Smooth muscle cell (in vitro differentiated cells): ENCODE data around the gene THBD. TPM values are rescaled to one million over a fixed set of nuclear protein-coding genes. Genes with fewer than 3 reads are reported as not detected.

Experiments used
- DNase-seq: peaks from one replicate; lab custom pipeline; 2025; ENCODE audit not compliant: unreplicated experiment; lab: John Stamatoyannopoulos, UW
- H2AFZ ChIP-seq: fragments of 200-600 bp; sonication (generic); 2 replicates; pipeline ENCODE4 v1.6.0; 2016; ENCODE audit warnings: antibody characterized with exemption, low read depth, mild to moderate bottlenecking
- H3F3A ChIP-seq: fragments of 200-600 bp; sonication (generic); 2 replicates; pipeline ENCODE4 v1.6.0; 2017; ENCODE audit warnings: antibody characterized with exemption, low read depth
- H3K27ac ChIP-seq: fragments of 200-600 bp; sonication (generic); 2 replicates; pipeline ENCODE4 v1.5.1; 2016; ENCODE audit warnings: low read depth, mild to moderate bottlenecking
- H3K27me3 ChIP-seq: fragments of 200-600 bp; sonication (generic); 2 replicates; pipeline ENCODE4 v1.6.1; 2016; ENCODE audit warnings: low read depth, mild to moderate bottlenecking
- H3K36me3 ChIP-seq: fragments of 200-600 bp; sonication (generic); 2 replicates; pipeline ENCODE4 v1.5.1; 2016; ENCODE audit warnings: low read depth
- H3K4me1 ChIP-seq: fragments of 200-600 bp; sonication (generic); 2 replicates; pipeline ENCODE4 v1.5.1; 2016; ENCODE audit warnings: low read depth
- H3K4me2 ChIP-seq: fragments of 200-600 bp; sonication (generic); 2 replicates; pipeline ENCODE4 v1.6.0; 2016; ENCODE audit warnings: mild to moderate bottlenecking
- H3K4me3 ChIP-seq: fragments of 200-600 bp; sonication (generic); 2 replicates; pipeline ENCODE4 v1.5.1; 2016; ENCODE audit warnings: mild to moderate bottlenecking
- H3K79me2 ChIP-seq: fragments of 200-600 bp; sonication (generic); 2 replicates; pipeline ENCODE4 v1.6.0; 2016; ENCODE audit warnings: low read depth, mild to moderate bottlenecking
- H3K9ac ChIP-seq: fragments of 200-600 bp; sonication (generic); 2 replicates; pipeline ENCODE4 v1.6.0; 2016; ENCODE audit warnings: low read depth
- H3K9me3 ChIP-seq: fragments of 200-600 bp; sonication (generic); replicated peaks from 2 replicates; pipeline ENCODE4 v1.5.1; 2016; ENCODE audit warnings: low read depth
- H4K20me1 ChIP-seq: fragments of 200-600 bp; sonication (generic); 2 replicates; pipeline ENCODE4 v1.6.0; 2016; ENCODE audit warnings: low read depth
- CTCF ChIP-seq: fragments of 200-600 bp; sonication (generic); IDR thresholded peaks from 2 replicates; pipeline ENCODE4 v1.5.1; 2017; ENCODE audit warnings: borderline replicate concordance, mild to moderate bottlenecking, antibody characterized with exemption; ENCODE audit not compliant: insufficient read depth, poor library complexity, severe bottlenecking
- WGBS: methylation state at CpG from one replicate; pipeline ENCODE4 v1.1.7; 2016; ENCODE audit warnings: low lambda C conversion rate; 5-methylcytosine and 5-hydroxymethylcytosine counted together
- polyA plus RNA-seq: library from polyadenylated mRNA; unstranded; fragments of >200 nt; fragmentation: Nextera tagmentation; extraction: Ambion mirVana; gene quantifications from 2 replicates; pipeline ENCODE4 v1.2.1, GENCODE V29; 2016
- total RNA-seq: library from RNA; depleted of rRNA; stranded (reverse); fragments of >200 nt; gene quantifications from 2 replicates; pipeline ENCODE4 v1.2.3, GENCODE V29; 2014

The THBD gene
- total and polyA plus RNA-seq, 2 experiments from 2014 or later = 9.9 to 10.0 TPM

GRCh38 chr20:23003077-23003635, 46.3 kb downstream of the THBD start:
- TF ChIP-seq CTCF = no peak
- Histone ChIP-seq H3K36me3 (no peaks in the 10 kb centered on the region), H3K9me3 (no peaks in the 10 kb centered on the region), H3K27ac (no peak overlapping the region), H3K4me2 (no peak overlapping the region), H3K4me3 (no peak overlapping the region), H3K27me3 (no peaks in the 10 kb centered on the region), H3K79me2 (no peaks in the 10 kb centered on the region), H2AFZ (no peak overlapping the region), H4K20me1 (no peaks in the 10 kb centered on the region), H3K4me1 (no peaks in the 10 kb centered on the region), H3F3A (no peaks in the 10 kb centered on the region), H3K9ac (no peak overlapping the region)
- 93% methylated on average over 1 of the region's 1 CpG for WGBS
- DNase-seq = no peak

- Histone ChIP-seq H2AFZ (no peak overlapping the region), H3K79me2 (no peaks in the 10 kb centered on the region), H3K4me3 (no peak overlapping the region), H3K27ac (no peak overlapping the region), H3K4me2 (no peak overlapping the region), H3K9ac (no peak overlapping the region), H3F3A (no peaks in the 10 kb centered on the region), H4K20me1 (no peaks in the 10 kb centered on the region), H3K36me3 (no peaks in the 10 kb centered on the region), H3K27me3 (no peaks in the 10 kb centered on the region), H3K4me1 (no peaks in the 10 kb centered on the region), H3K9me3 (no peaks in the 10 kb centered on the region)
- 91% methylated on average over 6 of the region's 6 CpGs for WGBS
- TF ChIP-seq CTCF = no peak
- DNase-seq = no peak
Measured at GRCh38 chr20:23002276-23002675, 47.2 kb downstream of the THBD start.

GRCh38 chr20:23000232-23000947, 49.1 kb downstream of the THBD start:
- no peak for TF ChIP-seq CTCF
- WGBS = 22% methylated on average over 6 of the region's 6 CpGs
- no peak for DNase-seq
- H3K36me3 ChIP-seq = no peaks in the 10 kb centered on the region
- H3K4me3 ChIP-seq = no peak overlapping the region
- no peak overlapping the region for H3K27ac ChIP-seq
- H2AFZ ChIP-seq = no peak overlapping the region
- H3K27me3 ChIP-seq = no peaks in the 10 kb centered on the region
- H4K20me1 ChIP-seq = no peaks in the 10 kb centered on the region
- H3K9ac ChIP-seq = no peak overlapping the region
- H3K4me2 ChIP-seq = no peak overlapping the region
- H3F3A ChIP-seq = no peaks in the 10 kb centered on the region
- no peaks in the 10 kb centered on the region for H3K9me3 ChIP-seq
- no peaks in the 10 kb centered on the region for H3K4me1 ChIP-seq
- H3K79me2 ChIP-seq = no peaks in the 10 kb centered on the region

GRCh38 chr20:22999756-23000155, 49.7 kb downstream of the THBD start:
- TF ChIP-seq CTCF = no peak
- H2AFZ ChIP-seq = no peak overlapping the region
- no peaks in the 10 kb centered on the region for H3K79me2 ChIP-seq
- H4K20me1 ChIP-seq = no peaks in the 10 kb centered on the region
- DNase-seq = no peak
- H3K4me3 ChIP-seq = no peak overlapping the region
- H3K4me1 ChIP-seq = no peaks in the 10 kb centered on the region
- H3F3A ChIP-seq = no peaks in the 10 kb centered on the region
- no peak overlapping the region for H3K9ac ChIP-seq
- H3K36me3 ChIP-seq = no peaks in the 10 kb centered on the region
- no peak overlapping the region for H3K4me2 ChIP-seq
- H3K27ac ChIP-seq = no peak overlapping the region
- WGBS = 44% methylated on average over 4 of the region's 4 CpGs
- no peaks in the 10 kb centered on the region for H3K9me3 ChIP-seq
- H3K27me3 ChIP-seq = no peaks in the 10 kb centered on the region
